HepG2 (cell line): ENCODE results near the gene ERF. TPM values are rescaled to one million over a fixed set of nuclear protein-coding genes. Genes with fewer than 3 reads are reported as not detected.
A peak's percentile ranks its signal among the peaks of the same experiment; 100 is the strongest.

Source experiments
- GZF1 ChIP-seq: sonication (generic); formaldehyde crosslinking; IDR thresholded peaks from 2 replicates; pipeline ENCODE4 v1.5.1; 2020; ENCODE audit warnings: mild to moderate bottlenecking, missing genetic modification reagents
- HDAC6 ChIP-seq: fragments of 200-600 bp; sonication (generic); IDR thresholded peaks from 2 replicates; pipeline ENCODE4 v1.7.0; 2017; ENCODE audit warnings: mild to moderate bottlenecking, antibody characterized with exemption, low read length, low read depth
- HIC2 ChIP-seq: sonication (generic); formaldehyde crosslinking; IDR thresholded peaks from 2 replicates; pipeline ENCODE4 v1.9.0; 2022; ENCODE audit warnings: low read depth, missing genetic modification reagents
- HNRNPUL1 ChIP-seq: fragments of 200-400 bp; formaldehyde crosslinking; IDR thresholded peaks from 2 replicates; pipeline ENCODE4 v1.6.1; 2017; ENCODE audit warnings: low read depth, mild to moderate bottlenecking, low read length, moderate library complexity
- HOXA7 ChIP-seq: sonication (generic); formaldehyde crosslinking; IDR thresholded peaks from 2 replicates; pipeline ENCODE4 v1.8.1; 2022; ENCODE audit warnings: mild to moderate bottlenecking, missing genetic modification reagents, moderate library complexity
- ISX ChIP-seq: sonication (generic); formaldehyde crosslinking; conservative IDR thresholded peaks from 2 replicates; pipeline ENCODE4 v1.5.0; 2020; ENCODE audit warnings: missing genetic modification reagents
- LBX2 ChIP-seq: sonication (generic); formaldehyde crosslinking; IDR thresholded peaks from 2 replicates; pipeline ENCODE4 v1.5.0; 2020; ENCODE audit warnings: missing genetic modification reagents, mild to moderate bottlenecking, borderline replicate concordance
- MAX ChIP-seq: IDR thresholded peaks from 2 replicates; pipeline ENCODE4 v1.6.1; 2012; ENCODE audit warnings: inconsistent platforms
- NFRKB ChIP-seq: fragments of 450-650 bp; IDR thresholded peaks from 2 replicates; pipeline ENCODE4 v1.6.1; 2017
- PAF1 ChIP-seq: IDR thresholded peaks from 2 replicates; pipeline ENCODE4 v1.6.1; 2016; ENCODE audit warnings: missing genetic modification reagents, missing compliant biosample characterization
- REL ChIP-seq: sonication (generic); formaldehyde crosslinking; conservative IDR thresholded peaks from 2 replicates; pipeline ENCODE4 v1.8.0; 2022; ENCODE audit warnings: mild to moderate bottlenecking, missing genetic modification reagents, moderate library complexity
- RFX1 ChIP-seq: fragments of 450-650 bp; IDR thresholded peaks from 2 replicates; pipeline ENCODE4 v1.6.1; 2017
- SOX13 ChIP-seq, 3 experiments: fragments of 450-650 bp in 1 of 3; sonication (generic) in 1 of 3; formaldehyde crosslinking in 1 of 3; IDR thresholded peaks in 2 of 3; conservative IDR thresholded peaks in 1 of 3; 2 replicates each; pipeline versions ENCODE4 v1.5.0 to v1.6.1; 2016 to 2020; ENCODE audit warnings: antibody characterized with exemption in 1 of 3, mild to moderate bottlenecking in 1 of 3, missing compliant biosample characterization in 1 of 3, missing genetic modification reagents in 1 of 3, moderate library complexity in 1 of 3
- SP4 ChIP-seq: sonication (generic); formaldehyde crosslinking; IDR thresholded peaks from 2 replicates; pipeline ENCODE4 v1.8.1; 2023; ENCODE audit warnings: mild to moderate bottlenecking, missing genetic modification reagents
- ZBTB43 ChIP-seq: sonication (generic); formaldehyde crosslinking; conservative IDR thresholded peaks from 2 replicates; pipeline ENCODE4 v1.4.0; 2020; ENCODE audit warnings: missing genetic modification reagents
- ZFP62 ChIP-seq: sonication (generic); formaldehyde crosslinking; IDR thresholded peaks from 2 replicates; pipeline ENCODE4 v1.4.0; 2020; ENCODE audit warnings: missing genetic modification reagents
- ZFP82 ChIP-seq: sonication (generic); formaldehyde crosslinking; IDR thresholded peaks from 2 replicates; pipeline ENCODE4 v1.5.1; 2020; ENCODE audit warnings: mild to moderate bottlenecking, missing genetic modification reagents, borderline replicate concordance
- ZNF256 ChIP-seq: sonication (generic); formaldehyde crosslinking; conservative IDR thresholded peaks from 2 replicates; pipeline ENCODE4 v1.4.0; 2020; ENCODE audit warnings: missing genetic modification reagents
- ZNF260 ChIP-seq: sonication (generic); formaldehyde crosslinking; IDR thresholded peaks from 2 replicates; pipeline ENCODE4 v1.4.0; 2020; ENCODE audit warnings: missing genetic modification reagents, low read depth, mild to moderate bottlenecking, borderline replicate concordance
- ZNF510 ChIP-seq: sonication (generic); formaldehyde crosslinking; IDR thresholded peaks from 2 replicates; pipeline ENCODE4 v1.4.0; 2020; ENCODE audit warnings: low read depth, mild to moderate bottlenecking, missing genetic modification reagents
- ZNF605 ChIP-seq: sonication (generic); formaldehyde crosslinking; IDR thresholded peaks from 2 replicates; pipeline ENCODE4 v1.8.0; 2022; ENCODE audit warnings: mild to moderate bottlenecking, missing genetic modification reagents
- ZNF607 ChIP-seq: sonication (generic); formaldehyde crosslinking; IDR thresholded peaks from 2 replicates; pipeline ENCODE4 v1.5.1; 2020; ENCODE audit warnings: missing genetic modification reagents, mild to moderate bottlenecking, borderline replicate concordance
- ZNF660 ChIP-seq: sonication (generic); formaldehyde crosslinking; IDR thresholded peaks from 2 replicates; pipeline ENCODE4 v1.5.1; 2020; ENCODE audit warnings: mild to moderate bottlenecking, low read depth, missing genetic modification reagents, borderline replicate concordance
- ZNF781 ChIP-seq: sonication (generic); formaldehyde crosslinking; IDR thresholded peaks from 2 replicates; pipeline ENCODE4 v1.5.1; 2020; ENCODE audit warnings: borderline replicate concordance, mild to moderate bottlenecking, missing genetic modification reagents; ENCODE audit errors: not compliant biosample characterization
- ZSCAN31 ChIP-seq: sonication (generic); formaldehyde crosslinking; IDR thresholded peaks from 2 replicates; pipeline ENCODE4 v1.5.0; 2020; ENCODE audit warnings: low read depth, mild to moderate bottlenecking, missing genetic modification reagents
- polyA plus RNA-seq, 8 experiments: library from polyadenylated mRNA; depleted of rRNA in 3 of 8; stranded (reverse) in 7 of 8; unstranded in 1 of 8; fragments of >200 nt; fragmentation: Illumina TruSeq in 4 of 8; extraction: Trizol in 4 of 8; gene quantifications; 2 replicates each; pipeline versions ENCODE4 v1.2.1 to v1.2.3, GENCODE V29; 2011 to 2016; ENCODE audit warnings: low read depth in 4 of 8, missing spikeins in 1 of 8, mixed read lengths in 1 of 8; ENCODE audit not compliant: insufficient read depth in 1 of 8
- total RNA-seq, 5 experiments: library from RNA; depleted of rRNA; stranded (reverse); fragments of >200 nt; fragmentation: Illumina TruSeq; extraction: Trizol; gene quantifications; 2 replicates each; pipeline ENCODE4 v1.2.3, GENCODE V29; 2016; ENCODE audit warnings: low read depth in 1 of 5

Gene ERF
- total and polyA plus RNA-seq, 2 of the 13 experiments (the other 11 are each of a cell fraction or from before 2014, with no cell fraction given): 67.1 to 69.9 TPM

GRCh38 chr19:42217520-42218437 is 37.1 kb downstream of the ERF start, which contains the start of gene DEDD2 (continued):
- TF ChIP-seq LBX2 (CRISPR knock-in tag) (no peak), SOX13 (IDR thresholded peaks at IDR 0.05) (no peak), SOX13 (CRISPR knock-in tag; conservative IDR thresholded peaks at IDR 0.05 in 1 of 2, IDR thresholded peaks at IDR 0.05 in 1 of 2) (0 out of 4 replicates have a peak, but pooled peaks of 1 of the 2 experiments have one; percentile 23), GZF1 (CRISPR knock-in tag) (no peak), ZSCAN31 (no peak), ZNF605 (CRISPR knock-in tag) (peak; percentile 77), ZNF660 (no peak), HNRNPUL1 (no peak), ZFP62 (no peak), ISX (no peak), REL (CRISPR knock-in tag) (0 out of 2 replicates have a peak, but pooled peaks have one; percentile 54), MAX (peak; percentile 73; the same call in 1 of the 2 replicates), HIC2 (CRISPR knock-in tag) (no peak), ZNF256 (CRISPR knock-in tag) (no peak), ZNF260 (CRISPR knock-in tag) (no peak), RFX1 (no peak), ZFP82 (no peak), HDAC6 (no peak), NFRKB (no peak), HOXA7 (CRISPR knock-in tag) (no peak), ZBTB43 (CRISPR knock-in tag) (no peak), ZNF510 (CRISPR knock-in tag) (no peak), ZNF607 (CRISPR knock-in tag) (no peak), PAF1 (CRISPR knock-in tag) (no peak), ZNF781 (CRISPR knock-in tag) (no peak), SP4 (CRISPR knock-in tag) (peak; percentile 54)
